Endodermal cell (in vitro differentiated cells): ENCODE data around the gene ADARB1. TPM values are rescaled to one million over a fixed set of nuclear protein-coding genes. Genes with fewer than 3 reads are reported as not detected.

Source experiments
- DNase-seq: peaks from one replicate; pipeline ENCODE4 v3.0.0-alpha.2; 2017
- H3K27ac ChIP-seq: 2 replicates; pipeline ENCODE4 v1.5.1; 2013; ENCODE audit warnings: mild to moderate bottlenecking, low read depth, low read length, moderate library complexity
- H3K27me3 ChIP-seq: 2 replicates; pipeline ENCODE4 v1.6.1; 2013; ENCODE audit warnings: mild to moderate bottlenecking, low read length, moderate library complexity; ENCODE audit not compliant: insufficient read depth, control insufficient read depth, poor library complexity, severe bottlenecking
- H3K36me3 ChIP-seq: 2 replicates; pipeline ENCODE4 v1.7.0; 2013; ENCODE audit warnings: mild to moderate bottlenecking, low read length, moderate library complexity; ENCODE audit not compliant: control insufficient read depth, insufficient read depth
- H3K4me1 ChIP-seq: one replicate; pipeline ENCODE4 v1.7.0; 2013; ENCODE audit warnings: low read length; ENCODE audit not compliant: control insufficient read depth, insufficient read depth
- H3K4me3 ChIP-seq: 2 replicates; pipeline ENCODE4 v1.5.1; 2013; ENCODE audit warnings: mild to moderate bottlenecking, low read length, moderate library complexity
- H3K9ac ChIP-seq: 2 replicates; pipeline ENCODE4 v1.6.1; 2013; ENCODE audit warnings: mild to moderate bottlenecking, low read length, moderate library complexity; ENCODE audit not compliant: poor library complexity, severe bottlenecking; ENCODE audit errors: extremely low read depth
- H3K9me3 ChIP-seq: 2 replicates; pipeline ENCODE4 v1.6.1; 2013; ENCODE audit warnings: mild to moderate bottlenecking, low read length, moderate library complexity; ENCODE audit not compliant: control insufficient read depth
- H3K27ac Mint-ChIP-seq: 2 replicates; pipeline ENCODE4 v1.8.0; 2020; ENCODE audit warnings: mixed read lengths
- H3K27me3 Mint-ChIP-seq: 2 replicates; pipeline ENCODE4 v1.8.0; 2021; ENCODE audit warnings: mild to moderate bottlenecking, mixed read lengths; ENCODE audit not compliant: insufficient read depth
- H3K36me3 Mint-ChIP-seq: 2 replicates; pipeline ENCODE4 v1.8.0; 2020; ENCODE audit warnings: low read depth, mixed read lengths
- H3K4me1 Mint-ChIP-seq: 2 replicates; pipeline ENCODE4 v1.8.0; 2020; ENCODE audit warnings: mixed read lengths
- H3K4me3 Mint-ChIP-seq: 2 replicates; pipeline ENCODE4 v1.8.0; 2020; ENCODE audit warnings: mild to moderate bottlenecking, moderate library complexity, mixed read lengths
- H3K9me3 Mint-ChIP-seq: 2 replicates; pipeline ENCODE4 v1.8.0; 2020; ENCODE audit warnings: mild to moderate bottlenecking, mixed read lengths
- WGBS, 2 experiments: methylation state at CpG; one replicate each; pipeline versions ENCODE4 v1.1.5 to v1.1.7; 2013; ENCODE audit warnings: missing lambda C conversion rate in 2 of 2, mixed read lengths in 1 of 2; ENCODE audit not compliant: insufficient coverage in 1 of 2, insufficient read length in 1 of 2; 5-methylcytosine and 5-hydroxymethylcytosine counted together
- total RNA-seq, 2 donors: library from RNA; stranded (reverse); fragmentation: NEBNext Ultra II Directional in 1 of 2; extraction: Animal tissue kit (Norgen Biotek cat#: 25700) in 1 of 2; gene quantifications; 2 replicates in 1 of 2; 3 replicates in 1 of 2; pipeline ENCODE4 v1.2.1, GENCODE V29; 2021
- TF ChIP-seq, protein P1 (sequence below): fragments of 200-600 bp; sonication (generic); conservative IDR thresholded peaks from 2 replicates; pipeline ENCODE4 v1.5.0; 2021; ENCODE audit warnings: antibody characterized with exemption, mild to moderate bottlenecking

Gene ADARB1
- total RNA-seq, 2 donors from 2014 or later = 11.5 to 20.1 TPM

DNA sequence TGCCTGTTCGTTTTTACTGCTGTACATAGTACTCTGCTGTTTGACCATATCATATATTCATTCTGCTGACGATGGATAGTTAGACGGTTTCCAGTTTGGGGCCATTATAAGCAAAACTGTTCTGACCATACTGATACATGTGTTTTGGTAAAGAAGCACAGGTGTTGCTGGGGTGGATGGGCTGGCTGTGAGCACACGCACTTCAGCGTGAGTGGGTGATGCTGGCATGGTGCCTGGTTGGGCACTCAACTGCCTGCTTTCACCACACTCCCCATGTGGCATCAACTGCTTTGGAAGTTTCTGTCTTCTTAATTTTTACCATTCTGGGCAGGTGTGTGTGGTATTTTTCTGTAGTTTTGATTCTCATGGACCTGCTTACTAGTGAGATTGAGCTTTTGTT, 37.3 kb downstream of the ADARB1 start:
- no peak for DNase-seq
- H3K4me1 Mint-ChIP-seq = no peaks in the 10 kb centered on the region
- H3K9me3 Mint-ChIP-seq = no peaks in the 10 kb centered on the region
- no peak overlapping the region for H3K27ac ChIP-seq
- H3K36me3 ChIP-seq = no peaks in the 10 kb centered on the region
- no peak overlapping the region for H3K27ac Mint-ChIP-seq
- TF ChIP-seq, protein P1, sequence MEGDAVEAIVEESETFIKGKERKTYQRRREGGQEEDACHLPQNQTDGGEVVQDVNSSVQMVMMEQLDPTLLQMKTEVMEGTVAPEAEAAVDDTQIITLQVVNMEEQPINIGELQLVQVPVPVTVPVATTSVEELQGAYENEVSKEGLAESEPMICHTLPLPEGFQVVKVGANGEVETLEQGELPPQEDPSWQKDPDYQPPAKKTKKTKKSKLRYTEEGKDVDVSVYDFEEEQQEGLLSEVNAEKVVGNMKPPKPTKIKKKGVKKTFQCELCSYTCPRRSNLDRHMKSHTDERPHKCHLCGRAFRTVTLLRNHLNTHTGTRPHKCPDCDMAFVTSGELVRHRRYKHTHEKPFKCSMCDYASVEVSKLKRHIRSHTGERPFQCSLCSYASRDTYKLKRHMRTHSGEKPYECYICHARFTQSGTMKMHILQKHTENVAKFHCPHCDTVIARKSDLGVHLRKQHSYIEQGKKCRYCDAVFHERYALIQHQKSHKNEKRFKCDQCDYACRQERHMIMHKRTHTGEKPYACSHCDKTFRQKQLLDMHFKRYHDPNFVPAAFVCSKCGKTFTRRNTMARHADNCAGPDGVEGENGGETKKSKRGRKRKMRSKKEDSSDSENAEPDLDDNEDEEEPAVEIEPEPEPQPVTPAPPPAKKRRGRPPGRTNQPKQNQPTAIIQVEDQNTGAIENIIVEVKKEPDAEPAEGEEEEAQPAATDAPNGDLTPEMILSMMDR = no peak
- H3K27me3 ChIP-seq = no peaks in the 10 kb centered on the region
- no peaks in the 10 kb centered on the region for H3K4me1 ChIP-seq
- 97 to 100% methylated on average over 3 to 5 of the region's 5 CpGs for WGBS, 2 experiments
- H3K9me3 ChIP-seq = no peaks in the 10 kb centered on the region
- no peak overlapping the region for H3K4me3 ChIP-seq
- H3K36me3 Mint-ChIP-seq = no peaks in the 10 kb centered on the region
- no peak overlapping the region for H3K9ac ChIP-seq
- no peak overlapping the region for H3K4me3 Mint-ChIP-seq
- H3K27me3 Mint-ChIP-seq = no peaks in the 10 kb centered on the region

DNA sequence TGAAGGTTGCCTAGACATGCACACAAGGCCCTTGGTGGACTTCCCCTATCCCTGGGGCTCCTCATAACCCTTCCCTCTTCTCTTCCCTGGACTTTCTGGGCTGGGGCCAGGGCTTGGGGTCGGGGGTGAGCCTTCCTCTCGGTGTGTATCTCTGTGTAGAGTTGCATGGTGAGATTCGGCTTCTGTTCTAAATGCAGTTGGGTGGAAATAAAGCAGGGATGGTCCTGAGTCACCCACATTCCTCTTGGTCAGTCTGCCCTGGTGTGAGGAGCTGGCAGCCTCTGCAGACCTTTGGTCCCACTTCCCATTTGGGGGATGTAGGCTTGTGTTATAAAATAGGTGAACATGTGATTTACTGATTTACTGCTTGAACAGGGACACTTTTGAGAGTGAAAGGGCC, 38.0 kb downstream of the ADARB1 start:
- Histone ChIP-seq H3K4me1 (no peaks in the 10 kb centered on the region), H3K27me3 (no peaks in the 10 kb centered on the region), H3K4me3 (no peak overlapping the region), H3K9ac (no peak overlapping the region), H3K27ac (no peak overlapping the region), H3K9me3 (no peaks in the 10 kb centered on the region), H3K36me3 (no peaks in the 10 kb centered on the region)
- H3K27ac Mint-ChIP-seq = no peak overlapping the region
- H3K36me3 Mint-ChIP-seq = no peaks in the 10 kb centered on the region
- H3K4me3 Mint-ChIP-seq = no peak overlapping the region
- H3K27me3 Mint-ChIP-seq = no peaks in the 10 kb centered on the region
- TF ChIP-seq, protein P1 = no peak
- WGBS, 2 experiments = 91% methylated on average over 3 of the region's 3 CpGs; no CpG with 5 or more reads in 1 of the 2 experiments
- no peaks in the 10 kb centered on the region for H3K9me3 Mint-ChIP-seq
- DNase-seq = no peak
- no peaks in the 10 kb centered on the region for H3K4me1 Mint-ChIP-seq

DNA sequence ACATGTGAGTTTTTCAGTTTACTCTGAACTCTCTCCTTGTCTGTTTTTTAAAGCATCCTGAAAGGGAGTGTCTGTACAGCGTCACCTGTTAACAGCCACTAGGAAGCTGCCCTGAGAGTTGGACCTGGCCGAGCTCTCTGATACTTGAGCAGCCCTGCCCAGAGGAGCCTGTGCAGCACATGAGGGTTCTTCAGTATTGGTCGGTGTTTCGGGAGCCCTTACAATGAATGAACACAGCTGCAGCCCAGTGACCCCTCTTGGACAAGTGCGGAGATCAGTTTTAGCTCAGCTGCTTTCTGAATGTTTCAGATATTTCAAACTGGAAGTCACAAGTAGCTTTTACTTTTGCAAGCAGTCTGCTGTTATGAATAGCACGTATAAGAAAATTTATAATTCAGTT, 39.2 kb downstream of the ADARB1 start:
- no peaks in the 10 kb centered on the region for H3K36me3 Mint-ChIP-seq
- no peaks in the 10 kb centered on the region for H3K4me1 Mint-ChIP-seq
- no peak overlapping the region for H3K27ac Mint-ChIP-seq
- H3K9me3 Mint-ChIP-seq = no peaks in the 10 kb centered on the region
- H3K9me3 ChIP-seq = no peaks in the 10 kb centered on the region
- H3K4me3 Mint-ChIP-seq = no peak overlapping the region
- no peak overlapping the region for H3K27ac ChIP-seq
- no peak overlapping the region for H3K4me3 ChIP-seq
- TF ChIP-seq, protein P1 = no peak
- no peaks in the 10 kb centered on the region for H3K36me3 ChIP-seq
- no peak overlapping the region for H3K9ac ChIP-seq
- H3K4me1 ChIP-seq = no peaks in the 10 kb centered on the region
- DNase-seq = no peak
- WGBS, 2 experiments = 93 to 97% methylated on average over 5 to 6 of the region's 6 CpGs
- no peaks in the 10 kb centered on the region for H3K27me3 ChIP-seq
- no peaks in the 10 kb centered on the region for H3K27me3 Mint-ChIP-seq
